Kidney epithelial cell (primary cell): Measurements from ENCODE around the gene RAB36. TPM values are rescaled to one million over a fixed set of nuclear protein-coding genes. Genes with fewer than 3 reads are reported as not detected.

Experiments used
- DNase-seq: peaks from one replicate; pipeline ENCODE4 v3.0.0-alpha.2; 2010; ENCODE audit warnings: low read depth
- H3K27me3 ChIP-seq: 2 replicates; pipeline ENCODE4 v1.6.0; 2011; ENCODE audit warnings: low read length; ENCODE audit not compliant: control insufficient read depth, insufficient read depth
- H3K36me3 ChIP-seq: 2 replicates; pipeline ENCODE4 v1.5.1; 2011; ENCODE audit warnings: low read length; ENCODE audit not compliant: control insufficient read depth, insufficient read depth
- H3K4me3 ChIP-seq: 2 replicates; pipeline ENCODE4 v1.5.1; 2011; ENCODE audit warnings: low read depth, mild to moderate bottlenecking, control low read depth, low read length
- CTCF ChIP-seq: IDR thresholded peaks from 2 replicates; pipeline ENCODE4 v1.5.1; 2011; ENCODE audit warnings: mild to moderate bottlenecking, moderate library complexity, low read length, control low read depth, inconsistent platforms; ENCODE audit not compliant: insufficient read depth, poor library complexity, severe bottlenecking
- total RNA-seq: library from RNA; depleted of rRNA; stranded (reverse); fragments of >200 nt; gene quantifications from 2 replicates; pipeline ENCODE4 v1.2.3, GENCODE V29; 2015

Gene RAB36
- total RNA-seq = 5.7 and 6.4 TPM in 2 replicates

- no peak for TF ChIP-seq CTCF
- DNase-seq = peak; percentile 99
- Histone ChIP-seq H3K36me3 (no peaks in the 10 kb centered on the region), H3K27me3 (no peaks in the 10 kb centered on the region), H3K4me3 (peak within 1 kb of the TSS; percentile 66)
Observed at GRCh38 chr22:23144932-23145877, at the start of gene RAB36. Gene RAB36, plus strand, starts transcription at chr22:23145477. Its CDS starts 1,140 bp downstream, at chr22:23146617.

DNA sequence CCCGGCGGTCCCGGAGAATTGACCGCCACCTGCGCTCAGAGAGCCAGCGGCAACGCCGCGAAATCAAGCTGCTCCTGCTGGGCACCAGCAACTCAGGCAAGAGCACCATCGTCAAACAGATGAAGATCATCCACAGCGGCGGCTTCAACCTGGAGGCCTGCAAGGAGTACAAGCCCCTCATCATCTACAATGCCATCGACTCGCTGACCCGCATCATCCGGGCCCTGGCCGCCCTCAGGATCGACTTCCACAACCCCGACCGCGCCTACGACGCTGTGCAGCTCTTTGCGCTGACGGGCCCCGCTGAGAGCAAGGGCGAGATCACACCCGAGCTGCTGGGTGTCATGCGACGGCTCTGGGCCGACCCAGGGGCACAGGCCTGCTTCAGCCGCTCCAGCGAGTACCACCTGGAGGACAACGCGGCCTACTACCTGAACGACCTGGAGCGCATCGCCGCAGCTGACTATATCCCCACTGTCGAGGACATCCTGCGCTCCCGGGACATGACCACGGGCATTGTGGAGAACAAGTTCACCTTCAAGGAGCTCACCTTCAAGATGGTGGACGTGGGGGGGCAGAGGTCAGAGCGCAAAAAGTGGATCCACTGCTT lies 49.4 kb upstream of the RAB36 start:
- Histone ChIP-seq H3K36me3 (no peaks in the 10 kb centered on the region), H3K4me3 (no peak overlapping the region), H3K27me3 (no peaks in the 10 kb centered on the region)
- DNase-seq = no peak
- no peak for TF ChIP-seq CTCF

DNA sequence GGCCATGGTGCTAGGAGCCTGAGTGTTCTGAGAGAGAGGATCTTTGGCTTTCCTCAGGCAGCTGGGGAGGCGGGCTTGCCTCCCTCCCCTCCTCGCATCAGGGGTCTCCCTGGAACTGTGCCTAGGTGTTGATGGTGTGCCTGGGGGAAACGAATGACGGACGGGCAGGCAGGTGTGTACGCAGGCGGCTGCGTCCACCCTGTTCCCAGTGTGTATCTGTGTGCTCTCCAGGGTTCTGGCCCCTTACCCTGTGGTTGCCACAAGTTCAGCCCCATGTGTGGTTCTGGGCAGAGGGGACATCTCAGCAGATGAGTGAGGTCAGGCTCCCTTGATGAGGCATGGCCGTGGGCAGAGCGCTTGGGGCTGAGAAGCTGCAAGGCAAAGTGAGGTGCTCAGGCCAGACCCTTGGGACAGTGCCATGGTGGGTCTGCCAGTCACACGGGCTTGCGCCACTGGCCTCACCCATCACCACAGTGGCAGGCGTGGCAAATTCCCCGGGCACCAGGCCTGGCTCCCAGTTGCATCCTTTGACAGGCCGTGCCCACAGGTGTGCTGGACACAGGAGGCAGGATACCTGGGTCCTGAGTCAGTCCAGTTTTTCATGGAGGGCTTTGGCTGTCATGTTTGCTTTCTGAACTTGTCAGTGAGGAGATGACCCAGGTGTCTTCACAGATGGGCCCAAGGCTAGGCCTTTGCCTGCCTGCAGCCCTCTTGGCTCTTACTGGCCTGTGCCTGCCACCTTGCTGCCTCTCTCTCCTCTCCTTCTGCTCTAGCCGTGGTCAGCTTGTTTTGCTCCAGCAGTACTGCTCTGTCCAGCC lies 47.7 kb upstream of the RAB36 start:
- no peaks in the 10 kb centered on the region for H3K27me3 ChIP-seq
- no peak for DNase-seq
- no peaks in the 10 kb centered on the region for H3K36me3 ChIP-seq
- no peak overlapping the region for H3K4me3 ChIP-seq
- TF ChIP-seq CTCF = no peak

- TF ChIP-seq CTCF = no peak
- H3K36me3 ChIP-seq = no peaks in the 10 kb centered on the region
- H3K27me3 ChIP-seq = no peaks in the 10 kb centered on the region
- no peak overlapping the region for H3K4me3 ChIP-seq
- no peak for DNase-seq
Observed at GRCh38 chr22:23098230-23098705, 47.0 kb upstream of the RAB36 start.

DNA sequence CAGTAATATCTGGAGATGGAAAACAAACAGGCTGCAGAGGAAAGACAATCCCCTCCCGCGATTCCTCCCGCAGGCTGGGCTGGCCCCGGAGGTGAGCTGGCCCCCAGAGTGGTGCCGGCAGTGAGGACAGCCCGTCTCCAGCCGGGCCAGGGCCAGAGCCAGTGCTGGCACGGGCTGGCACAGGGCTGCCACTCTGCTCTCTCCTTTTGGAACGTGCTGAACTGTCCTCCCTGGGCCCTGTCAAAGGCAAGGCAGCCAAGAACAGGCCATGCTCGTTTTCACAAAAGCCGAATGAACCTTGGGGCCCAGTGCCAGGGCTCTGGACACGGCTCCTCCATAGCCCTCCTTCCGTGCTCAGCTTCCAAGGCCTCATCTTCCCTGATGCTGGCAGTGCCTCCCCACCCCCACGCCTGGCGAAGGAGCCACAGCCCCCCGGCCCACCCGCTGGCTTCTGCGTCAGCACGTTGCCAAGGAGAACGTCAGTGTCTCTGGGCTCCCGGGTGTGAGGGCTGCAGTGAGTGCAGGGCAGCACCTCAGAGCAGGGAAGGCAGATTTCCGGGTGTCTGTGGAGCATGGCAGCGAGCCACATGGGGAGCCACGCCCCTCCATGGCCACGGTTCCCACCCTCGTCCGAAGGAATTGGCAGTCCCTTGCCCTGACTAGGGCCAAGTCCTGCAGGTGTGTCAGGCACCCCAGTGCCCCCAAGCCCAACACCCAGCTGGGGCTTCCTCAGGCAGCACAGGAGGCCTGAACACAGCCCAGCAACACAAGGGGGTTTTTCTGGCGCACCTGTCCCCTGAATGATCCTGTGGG lies 46.4 kb upstream of the RAB36 start:
- DNase-seq = no peak
- no peak overlapping the region for H3K4me3 ChIP-seq

More for the DNA sequence above, 46.4 kb upstream of the RAB36 start:
- TF ChIP-seq CTCF = no peak
- Histone ChIP-seq H3K27me3 (no peaks in the 10 kb centered on the region), H3K36me3 (no peaks in the 10 kb centered on the region)
